SU-DHL-6 (cell line): ENCODE data around the gene UBE4B.

Experiments used
- H2AFZ ChIP-seq: fragments of 200-600 bp; sonication (generic); 2 replicates; pipeline ENCODE4 v1.6.1; 2014; ENCODE audit warnings: low read depth, mild to moderate bottlenecking, moderate library complexity, mixed read lengths, antibody characterized with exemption, low read length; ENCODE audit not compliant: severe bottlenecking
- H3F3A ChIP-seq: fragments of 200-600 bp; shearing (Covaris generic); 2 replicates; pipeline ENCODE4 v1.6.0; 2016; ENCODE audit warnings: antibody characterized with exemption, mild to moderate bottlenecking; ENCODE audit not compliant: insufficient read depth
- H3K27ac ChIP-seq: fragments of 200-600 bp; sonication (generic); 2 replicates; pipeline ENCODE4 v1.5.1; 2016; ENCODE audit warnings: low read depth, mild to moderate bottlenecking, low read length, moderate library complexity, mixed read lengths
- H3K27me3 ChIP-seq: fragments of 200-600 bp; sonication (generic), shearing (Covaris generic); 2 replicates; pipeline ENCODE4 v1.6.0; 2014; ENCODE audit warnings: mild to moderate bottlenecking, low read length
- H3K36me3 ChIP-seq: fragments of 200-600 bp; sonication (generic); 2 replicates; pipeline ENCODE4 v1.6.1; 2014; ENCODE audit warnings: mild to moderate bottlenecking, low read length, mixed read lengths
- H3K4me2 ChIP-seq: fragments of 300-600, 200-600 bp; shearing (Covaris generic), sonication (generic); 2 replicates; pipeline ENCODE4 v1.6.0; 2014; ENCODE audit warnings: low read length, low read depth, mild to moderate bottlenecking; ENCODE audit not compliant: poor library complexity, severe bottlenecking
- H3K4me3 ChIP-seq: fragments of 200-600 bp; sonication (generic); 2 replicates; pipeline ENCODE4 v1.5.1; 2014; ENCODE audit warnings: antibody characterized with exemption, low read length, mild to moderate bottlenecking, mixed read lengths; ENCODE audit not compliant: insufficient read depth, poor library complexity, severe bottlenecking
- H3K79me2 ChIP-seq: fragments of 200-600 bp; sonication (generic); 2 replicates; pipeline ENCODE4 v1.6.1; 2014; ENCODE audit warnings: mild to moderate bottlenecking, low read length, moderate library complexity; ENCODE audit not compliant: insufficient read depth
- H3K9ac ChIP-seq: fragments of 200-600 bp; sonication (generic); 2 replicates; pipeline ENCODE4 v1.7.0; 2014; ENCODE audit warnings: mild to moderate bottlenecking, low read length
- H3K9me2 ChIP-seq: fragments of 200-600 bp; sonication (generic); replicated peaks from 2 replicates; pipeline ENCODE4 v1.6.1; 2014; ENCODE audit warnings: low read length; ENCODE audit not compliant: insufficient read depth
- H3K9me3 ChIP-seq: fragments of 200-600 bp; sonication (generic); 2 replicates; pipeline ENCODE4 v1.6.1; 2014; ENCODE audit warnings: low read length, mixed read lengths; ENCODE audit not compliant: insufficient read depth
- H4K20me1 ChIP-seq: fragments of 200-600 bp; sonication (generic); 2 replicates; pipeline ENCODE4 v1.6.1; 2014; ENCODE audit warnings: low read depth, mild to moderate bottlenecking, antibody characterized with exemption, low read length, moderate library complexity, mixed read lengths
- CTCF ChIP-seq: fragments of 200-600 bp; sonication (generic); IDR thresholded peaks from one replicate; pipeline ENCODE4 v1.5.1; 2017; ENCODE audit warnings: antibody characterized with exemption, mild to moderate bottlenecking, low read length, moderate library complexity; ENCODE audit not compliant: insufficient read depth, poor library complexity, severe bottlenecking
- EZH2phosphoT487 ChIP-seq: fragments of 200-600 bp; sonication (generic), shearing (Covaris generic); conservative IDR thresholded peaks from 2 replicates; pipeline ENCODE4 v1.6.1; 2018; ENCODE audit warnings: mild to moderate bottlenecking, antibody characterized with exemption, low read length, moderate library complexity, mixed read lengths

Gene UBE4B

GRCh38 chr1:10132316-10132715 lies 99.6 kb downstream of the UBE4B start:
- Histone ChIP-seq H3K36me3 (no peaks in the 10 kb centered on the region), H4K20me1 (no peaks in the 10 kb centered on the region), H3K4me2 (no peak overlapping the region), H2AFZ (no peak overlapping the region), H3K4me3 (no peak overlapping the region), H3K9me3 (no peaks in the 10 kb centered on the region), H3K79me2 (no peaks in the 10 kb centered on the region), H3F3A (no peaks in the 10 kb centered on the region), H3K27me3 (no peaks in the 10 kb centered on the region), H3K27ac (no peak overlapping the region), H3K9ac (no peak overlapping the region), H3K9me2 (no peaks in the 10 kb centered on the region)
- TF ChIP-seq EZH2phosphoT487 = no peak
- no peak for TF ChIP-seq CTCF

- no peak overlapping the region for H3K4me2 ChIP-seq
- H3K79me2 ChIP-seq = no peaks in the 10 kb centered on the region
- no peak overlapping the region for H3K4me3 ChIP-seq
- H3K9me3 ChIP-seq = no peaks in the 10 kb centered on the region
- H3K36me3 ChIP-seq = no peaks in the 10 kb centered on the region
- H3K27ac ChIP-seq = no peak overlapping the region
- H4K20me1 ChIP-seq = no peaks in the 10 kb centered on the region
- no peak overlapping the region for H2AFZ ChIP-seq
- H3K9me2 ChIP-seq = no peaks in the 10 kb centered on the region
- H3K27me3 ChIP-seq = no peaks in the 10 kb centered on the region
- TF ChIP-seq CTCF (no peak), EZH2phosphoT487 (no peak)
- no peak overlapping the region for H3K9ac ChIP-seq
- no peaks in the 10 kb centered on the region for H3F3A ChIP-seq
Observed at GRCh38 chr1:10132852-10133251, 100.1 kb downstream of the UBE4B start.

- Histone ChIP-seq H3K9me2 (no peaks in the 10 kb centered on the region), H3K79me2 (no peaks in the 10 kb centered on the region), H3F3A (no peaks in the 10 kb centered on the region), H3K36me3 (no peaks in the 10 kb centered on the region), H3K4me3 (no peak overlapping the region), H3K27me3 (no peaks in the 10 kb centered on the region), H3K9me3 (no peaks in the 10 kb centered on the region), H3K4me2 (no peak overlapping the region), H2AFZ (no peak overlapping the region), H3K9ac (no peak overlapping the region), H4K20me1 (no peaks in the 10 kb centered on the region), H3K27ac (no peak overlapping the region)
- TF ChIP-seq EZH2phosphoT487 = no peak
- no peak for TF ChIP-seq CTCF
Observed at GRCh38 chr1:10140981-10141380, 108.2 kb downstream of the UBE4B start.
